ENCODE data around the gene PRAMEF5.
"Not testable (repeated sequence)": the region's sequence is repeated elsewhere in the genome, so short reads cannot be mapped to it uniquely, and the experiment has no call there.

PRAMEF5 gene
- 0 reads per million in 2 donors for total RNA-seq

- DNase-seq: not testable (repeated sequence)
These were observed at the start of gene PRAMEF5 for GRCh38 chr1:13253898-13254297. PRAMEF5 (plus strand) TSS chr1:13254198; CDS start chr1:13259269, 5,071 bp downstream.

- DNase-seq: not testable (repeated sequence)
These were observed 45.3 kb upstream of the PRAMEF5 start for GRCh38 chr1:13208712-13209111.

GRCh38 chr1:13216619-13217018 lies 37.4 kb upstream of the PRAMEF5 start:
- DNase-seq: not testable (repeated sequence)

DNA sequence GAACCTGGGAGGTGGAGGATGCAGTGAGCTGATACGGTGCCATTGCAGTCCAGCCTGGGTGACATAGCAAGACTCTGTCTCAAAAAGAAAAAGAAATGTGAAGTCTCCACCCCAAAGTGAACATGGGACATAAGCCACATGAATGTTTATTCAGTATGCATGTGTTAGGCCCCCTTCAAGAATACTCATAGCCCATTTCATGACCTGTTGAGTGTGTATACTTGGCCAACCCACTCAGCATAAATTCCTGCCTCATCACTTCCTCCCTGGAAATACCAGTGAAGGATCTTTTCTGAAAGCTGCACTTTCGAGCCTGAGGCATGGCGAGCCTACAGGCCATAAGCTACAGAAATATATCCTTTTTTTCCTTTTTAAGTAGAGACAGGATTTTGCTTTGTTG lies 34.8 kb upstream of the PRAMEF5 start:
- DNase-seq: not testable (repeated sequence)

DNA sequence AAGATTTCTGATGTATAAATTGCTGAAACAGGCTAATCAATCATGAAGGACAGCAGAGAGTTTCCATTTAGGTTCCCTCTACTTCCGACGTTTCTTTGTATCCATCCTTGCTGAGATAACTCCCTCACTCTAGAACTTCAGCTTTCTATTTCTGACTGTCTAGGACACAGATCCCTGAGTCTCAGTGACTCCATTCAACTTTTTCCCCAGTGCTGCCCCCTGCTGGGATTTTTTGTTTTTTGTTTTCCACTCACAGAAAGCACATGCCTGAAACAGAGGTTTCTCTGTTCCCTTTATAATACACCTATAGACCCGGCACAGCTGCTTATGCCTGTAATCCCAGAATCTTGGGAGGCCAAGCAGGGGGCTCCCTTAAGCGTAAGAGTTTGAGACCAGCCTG lies 31.2 kb upstream of the PRAMEF5 start:
- not testable (repeated sequence) for DNase-seq

- no peak for DNase-seq
These were observed 29.4 kb upstream of the PRAMEF5 start for GRCh38 chr1:13224480-13225060.

DNA sequence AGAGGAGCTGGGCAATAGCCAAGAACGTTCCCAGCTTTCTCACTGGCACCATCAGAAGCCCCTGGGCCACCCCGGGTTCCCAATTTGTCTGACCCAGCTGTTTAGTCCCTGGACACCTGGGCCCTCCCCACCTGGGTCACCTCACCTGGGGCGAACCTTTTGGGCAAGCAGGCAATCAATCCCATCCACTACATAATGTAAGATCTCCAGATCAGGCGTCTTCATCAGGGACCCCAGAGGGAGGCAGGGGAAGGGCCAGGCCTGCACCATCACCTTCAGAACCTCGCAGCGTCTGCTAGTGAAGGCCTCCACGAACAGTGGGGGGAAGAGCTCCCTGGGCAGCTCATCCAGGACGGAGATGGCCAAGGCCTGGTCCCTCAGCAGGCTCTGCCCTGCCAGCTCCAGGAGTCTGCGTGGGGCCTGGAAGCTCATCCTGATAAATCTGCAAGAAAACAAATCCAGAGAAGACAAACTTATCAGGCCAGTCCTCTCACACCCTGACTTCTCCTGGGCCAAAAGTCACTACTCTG lies 28.3 kb upstream of the PRAMEF5 start, which contains the start of gene PRAMEF18:
PRAMEF18 (minus strand) TSS at position 480 of the 530 bp plus-strand sequence; CDS start at position 432, 48 bp downstream.
- not testable (repeated sequence) for DNase-seq

DNA sequence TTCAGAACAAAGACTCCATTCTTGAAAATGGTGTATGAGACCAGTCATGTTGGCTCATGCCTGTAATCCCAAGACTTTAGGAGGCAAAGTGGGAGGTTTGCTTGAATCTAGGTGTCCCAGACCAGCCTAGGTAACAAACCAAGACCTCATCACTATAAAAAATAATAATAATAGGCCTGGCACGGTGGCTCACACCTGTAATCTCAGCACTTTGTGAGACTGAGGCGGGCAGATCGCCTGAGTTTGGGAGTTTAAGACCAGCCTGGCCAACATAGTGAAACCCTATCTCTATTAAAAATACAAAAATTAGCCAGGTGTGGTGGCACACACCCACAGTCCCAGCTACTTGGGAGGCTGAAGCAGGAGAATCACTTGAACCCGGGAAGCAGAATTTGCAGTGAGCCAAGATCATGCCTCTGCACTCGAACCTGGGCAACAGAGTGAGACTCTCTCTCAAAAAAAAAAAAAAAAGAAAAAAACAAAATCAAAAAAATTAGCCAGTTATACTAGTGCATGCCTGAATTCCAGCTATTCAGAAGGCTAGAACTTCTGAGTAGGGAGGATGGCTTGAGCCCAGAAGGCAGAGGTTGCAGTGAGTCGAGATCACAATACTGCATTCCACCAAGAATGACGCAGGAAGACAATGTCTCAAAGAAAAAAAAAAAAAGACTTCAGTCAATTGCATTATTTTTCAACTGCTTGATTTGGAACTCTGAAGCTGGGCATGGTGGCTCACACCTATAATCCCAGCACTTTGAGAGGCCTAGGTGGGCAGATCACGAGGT lies 26.5 kb upstream of the PRAMEF5 start:
- not testable (repeated sequence) for DNase-seq

- peak in 2 of 5 experiments; percentile 14 to 44 for DNase-seq
These were observed 25.6 kb upstream of the PRAMEF5 start for GRCh38 chr1:13228343-13228781.

- not testable (repeated sequence) for DNase-seq
These were observed 23.9 kb upstream of the PRAMEF5 start for GRCh38 chr1:13230096-13230495.

GRCh38 chr1:13230601-13231000 lies 23.4 kb upstream of the PRAMEF5 start:
- DNase-seq: not testable (repeated sequence)

- not testable (repeated sequence) for DNase-seq
These were observed 22.8 kb upstream of the PRAMEF5 start for GRCh38 chr1:13231061-13231750.

- DNase-seq: not testable (repeated sequence)
These were observed 21.9 kb upstream of the PRAMEF5 start for GRCh38 chr1:13232056-13232455.

GRCh38 chr1:13234057-13234456 lies 19.9 kb upstream of the PRAMEF5 start:
- not testable (repeated sequence) for DNase-seq

DNA sequence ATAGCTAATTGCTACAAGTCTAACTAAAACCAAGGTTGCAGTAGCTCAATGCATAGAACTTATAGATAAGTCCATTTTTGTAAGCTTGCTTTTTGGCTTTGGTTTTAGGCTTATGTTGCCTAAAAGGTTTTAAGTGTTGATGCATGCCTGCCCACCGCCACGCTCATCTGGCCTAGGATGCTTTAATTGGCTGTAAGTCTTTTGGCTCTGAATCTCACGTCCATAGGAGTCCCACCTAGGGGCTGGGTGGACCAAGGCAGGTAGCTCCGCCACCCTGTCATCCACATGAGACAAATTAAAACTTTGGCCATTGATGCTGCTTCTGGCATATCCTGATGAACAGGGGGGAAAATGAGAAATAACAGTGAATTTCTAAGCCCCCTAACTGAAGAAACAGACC lies 16.4 kb upstream of the PRAMEF5 start:
- not testable (repeated sequence) for DNase-seq

GRCh38 chr1:13239633-13240032 lies 14.4 kb upstream of the PRAMEF5 start:
- not testable (repeated sequence) for DNase-seq

DNA sequence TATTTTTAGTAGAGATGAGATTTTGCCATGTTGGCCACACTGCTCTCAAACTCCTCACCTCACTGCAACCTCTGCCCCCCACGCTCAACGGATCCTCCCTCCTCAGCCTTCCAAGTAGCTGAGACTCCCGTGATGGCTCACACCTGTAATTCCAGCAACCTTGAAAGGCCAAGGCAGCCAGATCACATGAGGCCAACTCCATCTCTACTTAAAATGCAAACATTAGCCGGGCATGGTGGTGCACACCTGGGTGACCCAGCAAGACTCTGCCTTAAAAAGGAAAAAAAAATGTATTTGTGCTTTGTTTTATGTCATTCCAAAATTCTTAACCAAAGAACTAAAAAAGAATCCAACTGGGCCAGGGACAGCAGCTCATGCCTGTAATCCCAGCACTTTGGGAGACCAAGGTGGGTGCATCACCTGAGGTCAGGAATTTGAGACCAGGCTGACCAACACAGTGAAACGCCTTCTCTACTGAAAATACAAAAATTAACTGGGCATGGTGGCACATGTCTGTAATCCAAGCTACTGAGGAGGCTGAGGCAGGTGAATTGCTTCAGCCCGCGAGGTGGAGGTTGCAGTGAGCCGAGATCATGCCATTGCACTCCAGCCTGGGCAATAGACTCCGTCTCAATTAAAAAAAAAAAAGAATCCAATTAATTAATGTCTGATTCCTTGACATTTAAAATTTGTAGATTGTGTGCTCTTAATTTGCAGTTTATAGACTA lies 10.3 kb upstream of the PRAMEF5 start:
- DNase-seq: not testable (repeated sequence)

DNA sequence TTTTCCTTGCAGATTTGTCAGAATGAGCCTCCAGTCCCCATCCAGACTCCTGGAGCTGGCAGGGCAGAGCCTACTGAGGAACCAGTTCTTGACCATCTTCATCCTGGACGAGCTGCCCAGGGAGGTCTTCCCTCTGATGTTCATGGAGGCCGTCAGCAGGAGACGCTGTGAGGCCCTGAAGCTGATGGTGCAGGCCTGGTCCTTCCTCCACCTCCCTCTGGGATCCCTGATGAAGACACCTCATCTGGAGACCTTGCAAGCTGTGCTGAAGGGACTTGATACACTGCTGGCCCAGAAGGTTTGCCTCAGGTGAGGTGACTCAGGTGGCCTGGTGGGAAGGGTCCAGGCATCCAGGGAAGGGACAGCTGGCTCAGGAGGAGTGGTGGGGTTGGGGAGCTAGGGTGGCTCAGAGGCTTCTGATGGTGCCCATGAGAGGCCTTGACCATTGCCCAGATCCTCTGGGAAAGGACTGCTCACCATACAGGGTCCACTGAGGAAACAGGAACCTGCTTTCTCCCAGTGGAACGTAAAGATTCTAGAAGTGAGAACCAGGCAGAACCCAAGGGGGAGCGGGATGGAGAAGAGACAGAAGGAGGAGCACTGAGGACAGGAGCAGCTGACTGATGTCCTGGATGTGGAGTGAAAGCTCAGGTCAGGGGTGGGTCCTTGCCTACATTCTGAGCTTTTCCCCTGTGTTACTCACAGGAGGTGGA lies 8.0 kb upstream of the PRAMEF5 start:
- not testable (repeated sequence) for DNase-seq

- not testable (repeated sequence) for DNase-seq
These were observed 7.5 kb upstream of the PRAMEF5 start for GRCh38 chr1:13246554-13246871.

DNA sequence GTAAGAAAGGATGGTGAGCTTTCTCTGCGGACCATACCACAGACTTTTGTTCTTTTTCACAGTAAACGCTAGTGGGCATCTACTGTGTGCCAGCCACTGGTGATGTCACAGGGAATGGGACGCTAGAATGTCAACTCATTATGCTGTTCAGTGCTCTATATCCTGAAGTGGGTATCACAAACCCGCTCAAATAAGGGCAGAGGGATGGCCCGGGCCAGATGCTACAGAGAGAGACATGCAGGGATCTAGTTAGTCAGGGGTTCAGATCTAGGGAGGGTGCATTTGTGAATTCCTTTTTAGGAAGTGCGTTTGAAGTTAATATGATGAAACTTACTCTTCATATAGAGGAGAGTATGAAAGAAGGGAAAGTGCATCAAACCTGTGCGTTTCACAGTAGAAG lies 6.9 kb upstream of the PRAMEF5 start:
- not testable (repeated sequence) for DNase-seq

- DNase-seq: not testable (repeated sequence)
These were observed 11.1 kb downstream of the PRAMEF5 start for GRCh38 chr1:13265124-13265523.

GRCh38 chr1:13277016-13277415 lies 23.0 kb downstream of the PRAMEF5 start:
- DNase-seq: not testable (repeated sequence)

Measured in T-helper 2 cell (primary cell).